ENCODE data around the gene HHATL. TPM values are rescaled to one million over a fixed set of nuclear protein-coding genes. Genes with fewer than 3 reads are reported as not detected.

Gene HHATL
- total and polyA plus RNA-seq, 10 of the 15 experiments (the other 5 are each of a cell fraction or from before 2014, with no cell fraction given): not detected

DNA sequence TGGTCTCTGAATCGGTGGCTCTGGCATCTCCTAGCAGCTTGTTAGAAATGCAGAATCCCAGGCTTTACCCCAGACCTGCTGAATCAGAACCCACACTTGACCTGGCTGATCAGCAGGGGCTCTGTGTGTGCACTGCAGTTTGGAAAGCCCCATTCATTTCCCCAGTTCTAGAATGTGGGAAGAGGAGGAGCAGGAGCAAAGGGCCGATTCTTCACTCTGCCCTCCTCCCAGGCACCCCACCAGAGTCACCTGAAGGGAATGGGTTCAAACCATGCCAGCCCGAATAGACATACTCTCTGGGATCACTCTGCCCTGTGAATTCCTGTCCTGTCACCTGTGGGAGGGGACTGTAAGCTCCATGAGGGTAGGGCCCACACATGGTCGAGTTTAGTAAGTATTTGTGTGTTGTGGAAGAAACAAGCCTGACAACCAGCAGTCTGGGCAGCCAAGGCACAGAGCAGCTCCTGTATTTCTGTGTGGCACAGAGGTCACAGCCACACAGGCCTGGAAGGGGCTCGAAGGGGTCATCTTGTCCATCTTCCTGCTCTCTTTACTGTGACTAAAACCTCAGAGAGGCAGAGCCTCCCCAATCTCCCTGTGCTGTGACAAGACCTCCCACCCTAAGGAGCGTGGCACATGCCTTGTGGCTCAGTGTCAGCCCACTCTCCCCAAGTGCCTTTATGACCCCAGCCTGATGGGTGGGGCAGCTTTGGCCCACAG is 29.0 kb upstream of the HHATL start:
- H3K4me2 ChIP-seq (ENCODE audit: control insufficient read depth, insufficient read depth): no peak overlapping the region
- in situ Hi-C loops (cut with MboI) (no loop called here), intact Hi-C loops (cut with micrococcal nuclease; ENCODE audit: unreplicated experiment) (no loop called here)
- no peak overlapping the region for H3K4me3 ChIP-seq
- H3K4me1 ChIP-seq (ENCODE audit: control insufficient read depth, insufficient read depth, low read length): no peaks in the 10 kb centered on the region
- H3K27me3 ChIP-seq (replicated peaks in 1 of 2; ENCODE audit: control insufficient read depth in 2 of 2, insufficient read depth in 2 of 2, low read length in 1 of 2): no peaks in the 10 kb centered on the region; a peak in 1 of 4 replicates
- no peak overlapping the region for H3K27ac ChIP-seq (ENCODE audit: control insufficient read depth, insufficient read depth)
- H3K36me3 ChIP-seq (ENCODE audit: control insufficient read depth in 2 of 2, insufficient read depth in 2 of 2, low read length in 1 of 2): no peaks in the 10 kb centered on the region
- no peak overlapping the region for H3K9ac ChIP-seq (ENCODE audit: control insufficient read depth, insufficient read depth, low read length)
- H3K79me2 ChIP-seq (ENCODE audit: control insufficient read depth, insufficient read depth, low read length): no peaks in the 10 kb centered on the region
- DNase-seq (ENCODE audit: low read depth, low spot score) (no peak), FAIRE-seq (no peak), ATAC-seq (no peak)
- 9% methylated on average over 6 of the region's 6 CpGs for whole genome bisulfite sequencing (ENCODE audit: insufficient coverage, insufficient replicate concordance, low lambda C conversion rate, missing lambda C conversion rate)
- H4K20me1 ChIP-seq (ENCODE audit: control insufficient read depth, insufficient read depth): no peaks in the 10 kb centered on the region
- POLR2A ChIA-PET: no interaction called here
- BruUV-seq (replicated peaks): no TSS peak
- no peak overlapping the region for H2AFZ ChIP-seq (ENCODE audit: control insufficient read depth, low read depth, low read length)
- TF ChIP-seq RCOR1 (conservative IDR thresholded peaks at IDR 0.05; ENCODE audit: low read depth, low read length): no peak
- TF ChIP-seq ZNF622 (IDR thresholded peaks at IDR 0.05): no peak
- TF ChIP-seq GATAD2B (conservative IDR thresholded peaks at IDR 0.05; ENCODE audit: low read depth): no peak
- RAD21 ChIA-PET (ENCODE audit: unreplicated experiment): no interaction called here
- SMC1A ChIA-PET (ENCODE audit: uncharacterized antibody, unreplicated experiment): no interaction called here
- CTCF ChIA-PET: interaction anchor here (0.6 kb wide), 1 partner anchor 1046 kb away, joined by 4 read pairs; no protein-coding TSS in a partner anchor
- no peaks in the 10 kb centered on the region for H3K9me3 ChIP-seq (replicated peaks; ENCODE audit: control insufficient read depth, insufficient read depth, low read length)

DNA sequence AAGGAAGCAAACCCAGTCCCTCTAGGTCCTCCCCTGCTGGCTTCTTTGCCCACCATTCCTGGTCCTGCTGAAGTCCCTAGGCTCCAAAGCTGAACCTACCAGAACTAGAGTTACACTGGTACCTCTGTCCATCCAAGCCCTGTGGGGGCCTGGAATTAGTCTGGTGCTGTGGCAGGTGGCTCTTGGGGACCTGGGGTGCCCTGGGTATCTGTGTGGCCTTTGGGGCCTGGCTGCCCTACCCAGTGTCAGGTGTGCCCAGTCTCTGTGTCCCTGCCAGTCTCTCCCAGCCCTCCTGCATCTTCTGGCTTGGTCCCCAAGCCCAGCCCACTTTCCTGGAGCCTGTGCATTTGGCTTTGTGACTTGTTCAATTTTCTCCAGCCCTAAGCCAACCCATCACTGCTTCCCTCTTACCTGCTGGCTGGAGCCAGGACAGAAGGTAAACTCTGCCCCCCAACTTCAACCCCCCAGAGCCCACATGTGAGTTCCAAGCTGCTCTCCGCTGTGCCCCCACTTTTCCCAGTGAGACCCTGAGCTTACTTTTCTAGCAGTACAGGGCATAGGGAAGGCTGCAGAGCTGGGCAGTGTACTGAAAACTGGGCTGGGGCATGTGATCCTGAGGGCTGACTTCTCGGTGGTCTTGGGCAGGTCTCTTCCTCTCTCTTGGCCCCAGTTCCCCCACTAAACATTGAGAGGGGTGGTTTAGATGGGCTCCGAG is 28.3 kb upstream of the HHATL start:
- ChIA-PET CTCF (interaction anchor here (0.6 kb wide), 2 partner anchors 147 to 1045 kb away, joined by 4 read pairs; no protein-coding TSS in a partner anchor), SMC1A (ENCODE audit: uncharacterized antibody, unreplicated experiment) (no interaction called here), POLR2A (no interaction called here), RAD21 (ENCODE audit: unreplicated experiment) (no interaction called here)
- DNase-seq (ENCODE audit: low read depth, low spot score) (no peak), ATAC-seq (no peak), FAIRE-seq (no peak)
- no peak overlapping the region for H3K9ac ChIP-seq (ENCODE audit: control insufficient read depth, insufficient read depth, low read length)
- intact Hi-C loops (cut with micrococcal nuclease; ENCODE audit: unreplicated experiment): no loop called here
- H3K9me3 ChIP-seq (replicated peaks; ENCODE audit: control insufficient read depth, insufficient read depth, low read length): no peaks in the 10 kb centered on the region
- no peak overlapping the region for H3K4me3 ChIP-seq
- H3K27ac ChIP-seq (ENCODE audit: control insufficient read depth, insufficient read depth): no peak overlapping the region
- WGBS (ENCODE audit: insufficient coverage, insufficient replicate concordance, low lambda C conversion rate, missing lambda C conversion rate): 2% methylated on average over 3 of the region's 3 CpGs
- no peaks in the 10 kb centered on the region for H3K79me2 ChIP-seq (ENCODE audit: control insufficient read depth, insufficient read depth, low read length)
- TF ChIP-seq CBFB (IDR thresholded peaks at IDR 0.05; ENCODE audit: low read depth): no peak
- TF ChIP-seq RFX5 (IDR thresholded peaks at IDR 0.05; ENCODE audit: low read depth, low read length): no peak
- no peak for TF ChIP-seq TCF3 (IDR thresholded peaks at IDR 0.05; ENCODE audit: borderline replicate concordance, insufficient read depth, low read depth, low read length)
- TF ChIP-seq NFYA (IDR thresholded peaks at IDR 0.05; ENCODE audit: borderline replicate concordance, low read depth, low read length): no peak
- no peak for TF ChIP-seq YY1 (IDR thresholded peaks at IDR 0.05; ENCODE audit: low read depth, low read length)
- no peak overlapping the region for H3K4me2 ChIP-seq (ENCODE audit: control insufficient read depth, insufficient read depth)
- no TSS peak for BruUV-seq (replicated peaks)
- in situ Hi-C loops (cut with MboI): no loop called here
- H3K27me3 ChIP-seq (replicated peaks in 1 of 2; ENCODE audit: control insufficient read depth in 2 of 2, insufficient read depth in 2 of 2, low read length in 1 of 2): no peaks in the 10 kb centered on the region; a peak in 1 of 4 replicates
- H2AFZ ChIP-seq (ENCODE audit: control insufficient read depth, low read depth, low read length): no peak overlapping the region
- no peaks in the 10 kb centered on the region for H3K36me3 ChIP-seq (ENCODE audit: control insufficient read depth in 2 of 2, insufficient read depth in 2 of 2, low read length in 1 of 2)
- H3K4me1 ChIP-seq (ENCODE audit: control insufficient read depth, insufficient read depth, low read length): no peaks in the 10 kb centered on the region
- no peaks in the 10 kb centered on the region for H4K20me1 ChIP-seq (ENCODE audit: control insufficient read depth, insufficient read depth)
